ENCODE data around the gene UCN2.

Gene UCN2

DNA sequence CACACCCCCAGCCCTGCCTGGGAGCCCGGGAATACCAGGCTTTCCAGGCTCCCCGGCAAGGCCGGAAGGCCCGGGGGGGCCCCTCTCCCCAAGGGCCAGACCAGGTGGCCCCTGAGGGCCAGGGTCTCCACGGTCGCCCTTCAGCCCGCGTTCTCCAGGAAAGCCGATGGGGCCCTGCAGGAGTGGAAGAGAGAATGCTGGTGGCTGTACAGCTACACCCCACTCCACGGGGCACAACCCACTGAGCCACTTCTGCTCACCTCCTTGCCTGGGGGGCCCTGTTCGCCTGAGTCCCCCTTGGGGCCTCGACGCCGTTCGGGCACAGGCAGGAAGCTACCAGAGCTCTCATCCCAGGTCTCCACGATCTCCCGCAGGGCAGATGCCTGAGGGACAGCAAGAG lies 11.8 kb upstream of the UCN2 start:
- Histone ChIP-seq H3K27ac (no peak overlapping the region), H3K4me3 (no peak overlapping the region)
- DNase-seq (ENCODE audit: low spot score), result no peak
- TF ChIP-seq, protein P1, sequence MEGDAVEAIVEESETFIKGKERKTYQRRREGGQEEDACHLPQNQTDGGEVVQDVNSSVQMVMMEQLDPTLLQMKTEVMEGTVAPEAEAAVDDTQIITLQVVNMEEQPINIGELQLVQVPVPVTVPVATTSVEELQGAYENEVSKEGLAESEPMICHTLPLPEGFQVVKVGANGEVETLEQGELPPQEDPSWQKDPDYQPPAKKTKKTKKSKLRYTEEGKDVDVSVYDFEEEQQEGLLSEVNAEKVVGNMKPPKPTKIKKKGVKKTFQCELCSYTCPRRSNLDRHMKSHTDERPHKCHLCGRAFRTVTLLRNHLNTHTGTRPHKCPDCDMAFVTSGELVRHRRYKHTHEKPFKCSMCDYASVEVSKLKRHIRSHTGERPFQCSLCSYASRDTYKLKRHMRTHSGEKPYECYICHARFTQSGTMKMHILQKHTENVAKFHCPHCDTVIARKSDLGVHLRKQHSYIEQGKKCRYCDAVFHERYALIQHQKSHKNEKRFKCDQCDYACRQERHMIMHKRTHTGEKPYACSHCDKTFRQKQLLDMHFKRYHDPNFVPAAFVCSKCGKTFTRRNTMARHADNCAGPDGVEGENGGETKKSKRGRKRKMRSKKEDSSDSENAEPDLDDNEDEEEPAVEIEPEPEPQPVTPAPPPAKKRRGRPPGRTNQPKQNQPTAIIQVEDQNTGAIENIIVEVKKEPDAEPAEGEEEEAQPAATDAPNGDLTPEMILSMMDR (IDR thresholded peaks at IDR 0.05), result no peak

DNA sequence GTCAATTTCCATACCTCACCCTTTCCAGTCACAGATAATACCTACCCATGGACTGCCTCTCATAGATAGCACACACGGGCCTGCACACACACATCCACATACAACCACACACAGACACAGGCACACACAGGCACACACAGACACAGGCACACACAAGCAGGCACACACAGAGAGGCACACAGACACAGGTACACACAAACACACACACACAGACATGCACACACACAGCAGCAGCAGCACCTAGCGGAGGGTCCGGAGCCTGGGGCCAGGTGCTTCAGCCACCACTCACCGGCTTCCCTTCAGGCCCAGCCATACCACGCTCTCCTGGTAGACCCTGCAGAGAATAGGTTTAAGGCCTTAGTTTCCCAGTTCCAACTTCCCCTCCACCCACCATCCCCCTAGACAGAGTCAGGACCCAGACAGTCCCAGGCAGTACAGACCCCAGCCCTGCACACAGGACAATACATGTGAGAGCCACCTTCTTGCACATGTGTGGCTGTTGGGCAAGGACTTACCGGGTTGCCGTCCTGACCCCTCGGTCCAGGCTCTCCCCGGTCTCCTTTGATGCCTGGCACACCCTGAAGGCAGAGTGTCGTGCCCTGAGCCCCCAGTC lies 10.5 kb upstream of the UCN2 start:
- Histone ChIP-seq H3K4me3 (no peak overlapping the region), H3K27ac (no peak overlapping the region)
- no peak for DNase-seq (ENCODE audit: low spot score)
- TF ChIP-seq, protein P1 (IDR thresholded peaks at IDR 0.05), result no peak

DNA sequence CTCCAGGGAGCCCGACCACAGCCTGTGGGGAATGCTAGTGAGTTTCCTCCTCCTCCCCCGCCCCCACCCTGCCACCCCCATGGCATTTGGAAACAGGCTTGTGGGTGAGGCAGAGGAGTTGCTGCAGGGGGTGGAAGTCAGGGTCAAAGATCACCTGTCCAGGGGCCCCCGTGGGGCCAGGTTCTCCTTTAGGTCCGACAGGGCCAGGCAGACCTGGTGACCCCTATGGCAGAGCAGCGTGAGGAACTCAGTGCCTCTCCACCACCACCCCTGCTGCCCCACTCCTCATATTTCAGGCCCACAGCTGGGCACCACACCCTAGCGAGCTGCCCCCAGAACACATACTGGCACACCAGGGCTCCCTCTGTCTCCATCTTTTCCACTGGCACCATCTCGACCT lies 8.9 kb upstream of the UCN2 start:
- Histone ChIP-seq H3K27ac (no peak overlapping the region), H3K4me3 (no peak overlapping the region)
- TF ChIP-seq, protein P1 (IDR thresholded peaks at IDR 0.05), result no peak
- DNase-seq (ENCODE audit: low spot score), result no peak

DNA sequence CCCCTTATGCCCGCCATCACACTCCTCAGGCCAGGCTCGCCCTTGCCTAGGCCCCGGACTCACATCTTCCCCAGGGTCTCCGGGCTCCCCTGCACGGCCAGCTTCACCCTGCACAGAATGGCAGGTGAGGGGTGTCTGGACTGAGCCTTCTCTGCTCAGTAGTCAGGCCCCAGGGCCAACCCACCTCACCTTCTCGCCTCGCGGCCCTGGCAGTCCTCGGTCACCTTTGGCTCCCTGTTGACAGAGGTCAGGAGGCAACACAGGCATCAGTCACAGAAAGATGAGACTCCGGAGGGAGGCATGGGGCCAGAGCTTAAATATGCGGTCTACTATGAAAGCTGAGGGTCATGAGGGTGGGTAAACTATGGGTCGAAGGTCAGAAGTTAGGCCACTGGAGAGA lies 8.4 kb upstream of the UCN2 start:
- DNase-seq (ENCODE audit: low spot score), result no peak
- TF ChIP-seq, protein P1 (IDR thresholded peaks at IDR 0.05), result no peak
- Histone ChIP-seq H3K27ac (no peak overlapping the region), H3K4me3 (no peak overlapping the region)

DNA sequence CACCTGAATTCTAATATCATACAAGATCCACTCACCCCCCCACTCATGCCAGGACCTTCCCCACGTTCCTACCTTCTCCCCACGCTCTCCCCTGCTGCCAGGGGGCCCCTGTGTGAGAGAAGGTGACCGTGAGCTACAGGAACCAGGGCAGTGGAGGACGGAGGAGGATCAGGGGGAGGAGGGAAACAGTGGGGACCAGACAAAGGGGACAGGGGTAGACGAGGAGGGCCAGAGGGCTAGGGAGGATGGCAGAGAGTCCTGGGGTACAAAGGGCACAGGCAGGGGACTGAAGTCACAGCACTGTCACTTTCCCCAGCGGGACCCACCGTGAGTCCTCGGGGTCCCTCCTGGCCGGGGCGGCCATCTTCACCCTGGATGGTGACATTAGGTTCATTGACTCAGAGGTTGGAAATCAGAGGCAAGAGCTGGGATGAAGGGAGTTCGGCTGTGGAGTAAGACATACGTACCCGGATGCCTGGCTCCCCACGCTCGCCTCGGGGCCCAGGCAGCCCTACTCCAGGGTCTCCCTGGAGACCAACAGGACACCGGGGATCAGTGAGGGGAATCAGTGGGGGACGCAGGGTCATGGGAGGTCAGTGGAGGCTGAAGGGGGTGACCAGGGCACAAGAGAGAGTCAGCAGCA lies 6.3 kb upstream of the UCN2 start:
- Histone ChIP-seq H3K27ac (no peak overlapping the region), H3K4me3 (no peak overlapping the region)
- TF ChIP-seq, protein P1 (IDR thresholded peaks at IDR 0.05), result no peak
- DNase-seq (ENCODE audit: low spot score), result no peak

DNA sequence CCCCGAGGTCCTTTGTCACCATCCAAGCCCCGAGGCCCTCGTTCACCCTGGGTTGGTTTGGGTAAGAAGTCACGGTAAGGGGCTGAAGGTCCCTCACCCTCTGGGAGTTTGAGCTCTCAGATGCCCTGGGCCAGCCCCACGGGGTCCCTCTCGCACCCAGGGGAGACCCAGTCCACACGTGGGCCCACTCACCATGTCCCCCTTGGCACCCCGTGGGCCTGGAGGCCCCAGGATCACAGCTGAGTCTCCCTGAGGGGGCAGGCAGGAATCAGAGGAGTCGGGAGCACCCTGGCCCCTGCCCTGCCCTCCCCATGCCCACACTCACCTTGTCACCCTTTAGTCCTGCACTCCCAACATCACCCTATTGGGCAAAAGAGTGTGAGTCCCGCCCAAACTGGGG lies 5.8 kb upstream of the UCN2 start:
- DNase-seq (ENCODE audit: low spot score), result no peak
- H3K4me3 ChIP-seq, result no peak overlapping the region
- TF ChIP-seq, protein P1 (IDR thresholded peaks at IDR 0.05), result no peak
- H3K27ac ChIP-seq, result no peak overlapping the region

DNA sequence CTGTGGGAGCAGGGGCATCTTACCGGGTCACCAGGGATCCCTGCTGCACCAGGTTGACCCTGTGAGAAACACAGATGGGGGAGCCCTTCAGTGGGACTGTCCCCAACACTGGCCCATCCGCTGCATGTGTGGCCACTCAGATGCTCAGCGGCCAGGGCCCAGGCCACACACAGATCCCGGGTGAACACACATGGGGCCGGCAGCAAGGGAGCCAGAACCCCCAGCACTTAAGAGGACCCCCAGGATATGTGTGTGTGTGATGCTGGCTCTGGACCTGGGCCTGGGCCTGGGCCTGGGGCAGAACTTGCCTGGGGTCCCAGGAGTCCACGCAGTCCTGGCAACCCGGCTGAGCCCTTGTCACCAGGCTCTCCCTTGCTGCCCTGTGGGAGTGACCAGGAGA lies 4.9 kb upstream of the UCN2 start:
- no peak for DNase-seq (ENCODE audit: low spot score)
- Histone ChIP-seq H3K4me3 (no peak overlapping the region), H3K27ac (no peak overlapping the region)
- TF ChIP-seq, protein P1 (IDR thresholded peaks at IDR 0.05), result no peak
